SK-N-SH (cell line): ENCODE results near the gene PCP4L1.
"Not testable (repeated sequence)": the region's sequence is repeated elsewhere in the genome, so short reads cannot be mapped to it uniquely, and the experiment has no call there.

Experiments used
- CHD2 ChIP-seq: fragments of 150-350 bp; IDR thresholded peaks from 2 replicates; pipeline ENCODE4 v1.6.1; 2018; ENCODE audit warnings: low read length; ENCODE audit not compliant: partially characterized antibody
- CTCF ChIP-seq: fragments of 200-600 bp; sonication (generic); IDR thresholded peaks from 2 replicates; pipeline ENCODE4 v1.6.1; 2017; ENCODE audit warnings: antibody characterized with exemption, mild to moderate bottlenecking, moderate library complexity
- ELF1 ChIP-seq: IDR thresholded peaks from 2 replicates; pipeline ENCODE4 v1.4.0; 2012
- GABPA ChIP-seq: IDR thresholded peaks from 2 replicates; pipeline ENCODE4 v1.4.0; 2012; ENCODE audit warnings: low read depth, mild to moderate bottlenecking
- IRF3 ChIP-seq: fragments of 150-350 bp; IDR thresholded peaks from 2 replicates; pipeline ENCODE4 v1.6.1; 2016; ENCODE audit warnings: mild to moderate bottlenecking, low read depth, low read length
- POLR2AphosphoS5 ChIP-seq: IDR thresholded peaks from 2 replicates; pipeline ENCODE4 v1.6.1; 2012; ENCODE audit warnings: low read depth, low read length
- RCOR1 ChIP-seq: fragments of 150-350 bp; IDR thresholded peaks from 2 replicates; pipeline ENCODE4 v1.6.1; 2017; ENCODE audit warnings: antibody characterized with exemption, low read length
- RFX5 ChIP-seq: IDR thresholded peaks from 2 replicates; pipeline ENCODE4 v1.6.1; 2012; ENCODE audit warnings: mild to moderate bottlenecking, improper control_type of control experiment, low read length
- TAF1 ChIP-seq: IDR thresholded peaks from 2 replicates; pipeline ENCODE4 v1.6.1; 2012; ENCODE audit warnings: low read depth, mild to moderate bottlenecking, low read length, moderate library complexity, borderline replicate concordance
- USF2 ChIP-seq: fragments of 150-350 bp; IDR thresholded peaks from 2 replicates; pipeline ENCODE4 v1.6.1; 2017; ENCODE audit warnings: antibody characterized with exemption, low read length, low read depth, borderline replicate concordance
- ZBTB33 ChIP-seq: IDR thresholded peaks from 2 replicates; pipeline ENCODE4 v1.4.0; 2012; ENCODE audit warnings: low read depth, borderline replicate concordance

GRCh38 chr1:161257109-161257508 lies 1.4 kb upstream of the PCP4L1 start:
- TF ChIP-seq ZBTB33, CTCF, CHD2, USF2, ELF1, IRF3, TAF1, POLR2AphosphoS5, RCOR1, GABPA, RFX5: not testable (repeated sequence)
